CD8-positive, alpha-beta memory T cell (primary cell): ENCODE results near the gene VAV3. TPM values are rescaled to one million over a fixed set of nuclear protein-coding genes. Genes with fewer than 3 reads are reported as not detected.
A peak's percentile ranks its signal among the peaks of the same experiment; 100 is the strongest.

Experiments
- CTCF ChIA-PET: fragments of 350-600 bp; sonication (Branson Sonifier 250); formaldehyde crosslinking; loops from one replicate; lab custom pipeline; 2021; ENCODE audit warnings: antibody characterized with exemption; lab: Charles Lee
- POLR2A ChIA-PET: fragments of 350-600 bp; sonication (Branson Sonifier 250); formaldehyde crosslinking; loops from one replicate; lab custom pipeline; 2021; ENCODE audit warnings: antibody characterized with exemption; lab: Charles Lee
- DNase-seq, 5 donors: peaks; one replicate each; pipeline versions ENCODE4 v3.0.0 to v3.0.0-alpha.2; 2020 to 2022; ENCODE audit warnings: mixed read lengths in 1 of 5
- H3K27ac ChIP-seq: one replicate; pipeline ENCODE4 v1.7.0; 2013; ENCODE audit warnings: low read depth, mild to moderate bottlenecking, low read length, moderate library complexity
- H3K27me3 ChIP-seq: 2 replicates; pipeline ENCODE4 v1.7.0; 2013; ENCODE audit warnings: low read length, mild to moderate bottlenecking; ENCODE audit not compliant: insufficient read depth, poor library complexity, severe bottlenecking
- H3K36me3 ChIP-seq: 2 replicates; pipeline ENCODE4 v1.7.0; 2013; ENCODE audit warnings: mild to moderate bottlenecking, low read length, moderate library complexity; ENCODE audit not compliant: insufficient read depth
- H3K4me1 ChIP-seq: 2 replicates; pipeline ENCODE4 v1.7.0; 2013; ENCODE audit warnings: mild to moderate bottlenecking, low read length, moderate library complexity; ENCODE audit not compliant: insufficient read depth
- H3K4me3 ChIP-seq: 2 replicates; pipeline ENCODE4 v1.7.0; 2013; ENCODE audit warnings: mild to moderate bottlenecking, low read length
- H3K9me3 ChIP-seq: 2 replicates; pipeline ENCODE4 v1.7.0; 2013; ENCODE audit warnings: mild to moderate bottlenecking, low read length
- H3K27ac Mint-ChIP-seq, 8 donors: one replicate each; pipeline ENCODE4 v1.8.0; 2020 to 2021; ENCODE audit warnings: mixed read lengths in 8 of 8, mild to moderate bottlenecking in 6 of 8, inconsistent platforms in 3 of 8, moderate library complexity in 3 of 8
- H3K27me3 Mint-ChIP-seq, 2 donors: one replicate each; pipeline ENCODE4 v1.8.0; 2020 to 2021; ENCODE audit warnings: mixed read lengths in 2 of 2, mild to moderate bottlenecking in 1 of 2, moderate library complexity in 1 of 2
- H3K36me3 Mint-ChIP-seq, 3 donors: one replicate each; pipeline ENCODE4 v1.8.0; 2020 to 2021; ENCODE audit warnings: mixed read lengths in 3 of 3, inconsistent platforms in 1 of 3, mild to moderate bottlenecking in 1 of 3
- H3K4me1 Mint-ChIP-seq, 3 donors: one replicate each; pipeline ENCODE4 v1.8.0; 2020 to 2021; ENCODE audit warnings: mixed read lengths in 3 of 3, inconsistent platforms in 1 of 3, mild to moderate bottlenecking in 1 of 3
- H3K4me3 Mint-ChIP-seq, 7 donors: one replicate each; pipeline ENCODE4 v1.8.0; 2020 to 2021; ENCODE audit warnings: mixed read lengths in 7 of 7, mild to moderate bottlenecking in 6 of 7, moderate library complexity in 4 of 7, inconsistent platforms in 2 of 7
- H3K9me3 Mint-ChIP-seq, 5 donors: one replicate each; pipeline ENCODE4 v1.8.0; 2020 to 2022; ENCODE audit warnings: mixed read lengths in 5 of 5, mild to moderate bottlenecking in 3 of 5, moderate library complexity in 2 of 5, inconsistent platforms in 1 of 5
- polyA plus RNA-seq: library from polyadenylated mRNA; unstranded; fragments of 300-500 nt; fragmentation: Illumina TruSeq; gene quantifications from one replicate; pipeline ENCODE4 v1.2.3, GENCODE V29; 2021
- total RNA-seq, 2 experiments: library from RNA; stranded (reverse); gene quantifications; one replicate each; pipeline ENCODE4 v1.2.3, GENCODE V29; 2021

The VAV3 gene
- total and polyA plus RNA-seq, 3 experiments from 2014 or later = 4.4 to 13.7 (median 4.7) TPM

- Mint-ChIP-seq H3K36me3 (no peaks in the 10 kb centered on the region), H3K4me1 (no peaks in the 10 kb centered on the region), H3K27ac (no peak overlapping the region), H3K4me3 (no peak overlapping the region), H3K27me3 (peaks cover 9 to 10% of the 10 kb centered on the region in 2 donors), H3K9me3 (peaks cover 0 to 2% (median 0%) of the 10 kb centered on the region in 5 donors)
- H3K27me3 ChIP-seq = no peaks in the 10 kb centered on the region
- no peaks in the 10 kb centered on the region for H3K4me1 ChIP-seq
- POLR2A ChIA-PET = no interaction called here
- no peaks in the 10 kb centered on the region for H3K9me3 ChIP-seq
- no peak overlapping the region for H3K27ac ChIP-seq
- H3K4me3 ChIP-seq = no peak overlapping the region
- DNase-seq = no peak
- CTCF ChIA-PET = no interaction called here
- no peaks in the 10 kb centered on the region for H3K36me3 ChIP-seq
These were observed 426.5 kb downstream of the VAV3 start for GRCh38 chr1:107538502-107538901.

DNA sequence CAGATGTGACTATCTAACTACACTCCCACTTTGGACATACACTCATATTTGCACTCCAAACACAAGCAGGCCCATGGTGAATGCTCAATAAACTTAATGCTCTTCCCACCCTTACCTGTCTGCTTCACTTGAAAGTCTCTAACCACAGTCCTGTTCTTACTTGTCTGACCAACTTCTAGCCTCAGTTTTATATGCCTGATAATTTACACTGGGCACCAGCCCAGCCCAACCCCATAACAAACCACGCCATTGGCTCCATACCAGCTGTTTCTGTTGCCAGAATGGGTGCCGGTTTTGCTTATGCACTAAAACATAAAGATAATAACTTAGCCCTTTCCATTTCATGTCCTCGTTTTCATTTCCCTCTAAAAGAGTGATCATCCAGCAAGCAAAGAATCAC lies 428.7 kb downstream of the VAV3 start:
- Histone ChIP-seq H3K4me3 (no peak overlapping the region), H3K4me1 (no peaks in the 10 kb centered on the region), H3K27me3 (no peaks in the 10 kb centered on the region), H3K9me3 (no peaks in the 10 kb centered on the region), H3K27ac (no peak overlapping the region), H3K36me3 (no peaks in the 10 kb centered on the region)
- ChIA-PET POLR2A (no interaction called here), CTCF (no interaction called here)
- Mint-ChIP-seq H3K9me3 (no peaks in the 10 kb centered on the region), H3K4me3 (no peak overlapping the region), H3K4me1 (no peaks in the 10 kb centered on the region), H3K36me3 (no peaks in the 10 kb centered on the region), H3K27me3 (peaks cover 7 to 10% of the 10 kb centered on the region in 2 donors), H3K27ac (peak overlapping the region in 1 of 8 donors; percentile 25)
- no peak for DNase-seq

DNA sequence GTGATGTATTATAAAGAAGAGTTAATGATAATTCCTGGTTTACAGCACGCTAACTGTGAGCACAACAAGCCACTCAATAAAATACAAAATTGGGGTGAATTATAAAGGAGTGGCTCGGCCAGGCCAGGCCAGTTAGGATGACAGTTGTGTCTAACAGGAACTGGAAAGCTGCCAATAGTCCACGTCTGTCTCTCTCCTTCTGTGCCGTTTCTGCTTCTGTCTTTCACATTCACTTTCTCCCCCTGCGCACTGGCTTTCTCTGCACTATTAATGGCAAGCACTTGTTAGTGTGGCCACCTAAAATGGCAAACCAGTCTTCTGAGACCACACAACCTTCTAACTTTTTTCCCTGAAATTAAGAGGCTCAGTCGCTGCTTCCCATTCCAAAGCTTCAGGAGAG lies 429.9 kb downstream of the VAV3 start:
- no peaks in the 10 kb centered on the region for H3K4me1 Mint-ChIP-seq
- H3K4me3 ChIP-seq = no peak overlapping the region
- H3K4me1 ChIP-seq = no peaks in the 10 kb centered on the region
- H3K9me3 ChIP-seq = no peaks in the 10 kb centered on the region
- CTCF ChIA-PET = no interaction called here
- no peaks in the 10 kb centered on the region for H3K36me3 Mint-ChIP-seq
- H3K4me3 Mint-ChIP-seq = no peak overlapping the region
- no peaks in the 10 kb centered on the region for H3K36me3 ChIP-seq
- H3K27ac Mint-ChIP-seq = no peak overlapping the region
- H3K27ac ChIP-seq = no peak overlapping the region
- POLR2A ChIA-PET = interaction anchor here (0.6 kb wide), 1 partner anchor 139 kb away, joined by 3 read pairs; no protein-coding TSS in a partner anchor
- H3K27me3 Mint-ChIP-seq = peaks cover 1 to 8% of the 10 kb centered on the region in 2 donors
- DNase-seq = no peak
- no peaks in the 10 kb centered on the region for H3K27me3 ChIP-seq
- H3K9me3 Mint-ChIP-seq = no peaks in the 10 kb centered on the region

DNA sequence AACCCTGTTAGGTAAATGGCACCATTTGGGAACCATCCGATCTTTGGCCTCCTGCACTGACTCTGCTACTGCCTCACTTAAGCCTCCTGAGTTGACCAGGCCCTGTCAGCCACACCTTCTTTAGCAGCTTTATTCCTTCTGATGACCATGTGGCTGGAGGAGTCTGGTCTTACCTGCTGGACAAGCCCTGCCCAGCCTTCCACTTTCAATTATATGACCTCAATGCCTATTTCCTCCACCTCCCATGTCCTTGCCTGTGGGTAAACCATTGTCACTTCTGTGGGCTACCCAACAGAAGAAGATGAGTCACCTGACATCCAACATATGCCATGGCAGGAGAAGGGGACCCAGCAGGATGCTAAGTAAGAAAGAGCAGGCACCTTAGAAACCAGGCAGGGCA lies 430.3 kb downstream of the VAV3 start:
- Mint-ChIP-seq H3K27me3 (peaks cover 4 to 10% of the 10 kb centered on the region in 2 donors), H3K9me3 (no peaks in the 10 kb centered on the region), H3K27ac (no peak overlapping the region), H3K4me3 (no peak overlapping the region), H3K4me1 (no peaks in the 10 kb centered on the region), H3K36me3 (no peaks in the 10 kb centered on the region)
- peaks cover 3% of the 10 kb centered on the region for H3K27me3 ChIP-seq
- no peaks in the 10 kb centered on the region for H3K9me3 ChIP-seq
- no peak overlapping the region for H3K4me3 ChIP-seq
- H3K36me3 ChIP-seq = no peaks in the 10 kb centered on the region
- no peak overlapping the region for H3K27ac ChIP-seq
- CTCF ChIA-PET = no interaction called here
- DNase-seq = no peak
- POLR2A ChIA-PET = interaction anchor here (0.6 kb wide), 1 partner anchor 138 kb away, joined by 3 read pairs; no protein-coding TSS in a partner anchor
- no peaks in the 10 kb centered on the region for H3K4me1 ChIP-seq

- no peak overlapping the region for H3K4me3 Mint-ChIP-seq
- POLR2A ChIA-PET = no interaction called here
These were observed 431.5 kb downstream of the VAV3 start for GRCh38 chr1:107533436-107533835.

DNA sequence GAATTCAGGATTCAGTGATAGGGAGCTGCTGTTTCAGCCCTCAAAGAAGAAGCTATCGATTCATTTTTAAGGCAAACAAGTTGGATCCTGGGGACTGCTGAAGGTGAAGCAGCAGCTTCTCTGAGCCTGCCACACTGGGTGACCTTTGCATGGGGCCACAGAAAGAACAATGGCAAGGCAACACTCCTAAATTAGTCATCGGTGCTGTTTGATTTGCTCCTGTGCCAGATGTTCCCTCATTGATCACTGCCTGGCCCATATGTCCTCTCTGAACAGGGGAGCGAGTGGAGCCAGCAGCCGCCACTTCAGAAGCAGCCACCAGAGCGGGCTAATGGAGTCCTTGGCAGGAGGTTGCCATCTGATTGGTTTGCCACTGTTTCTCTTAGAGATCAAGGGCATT lies 432.7 kb downstream of the VAV3 start:
- H3K4me1 Mint-ChIP-seq = no peaks in the 10 kb centered on the region
- Histone ChIP-seq H3K27ac (no peak overlapping the region), H3K9me3 (no peaks in the 10 kb centered on the region), H3K4me3 (no peak overlapping the region), H3K27me3 (peaks cover 3% of the 10 kb centered on the region), H3K4me1 (no peaks in the 10 kb centered on the region), H3K36me3 (no peaks in the 10 kb centered on the region)
- no peaks in the 10 kb centered on the region for H3K36me3 Mint-ChIP-seq
- ChIA-PET POLR2A (no interaction called here), CTCF (no interaction called here)
- no peak overlapping the region for H3K4me3 Mint-ChIP-seq
- DNase-seq = no peak
- no peaks in the 10 kb centered on the region for H3K9me3 Mint-ChIP-seq
- H3K27ac Mint-ChIP-seq = no peak overlapping the region
- H3K27me3 Mint-ChIP-seq = peaks cover 6 to 19% of the 10 kb centered on the region in 2 donors

More at GRCh38 chr1:107533436-107533835, 431.5 kb downstream of the VAV3 start:
- Mint-ChIP-seq H3K4me1 (no peaks in the 10 kb centered on the region), H3K9me3 (no peaks in the 10 kb centered on the region), H3K27ac (no peak overlapping the region), H3K36me3 (no peaks in the 10 kb centered on the region), H3K27me3 (peaks cover 4 to 13% of the 10 kb centered on the region in 2 donors)
- no peak for DNase-seq
- Histone ChIP-seq H3K4me1 (no peaks in the 10 kb centered on the region), H3K27ac (no peak overlapping the region), H3K27me3 (peaks cover 3% of the 10 kb centered on the region), H3K9me3 (no peaks in the 10 kb centered on the region), H3K36me3 (no peaks in the 10 kb centered on the region), H3K4me3 (no peak overlapping the region)
- CTCF ChIA-PET = no interaction called here

- no peaks in the 10 kb centered on the region for H3K9me3 ChIP-seq
These were observed 433.7 kb downstream of the VAV3 start for GRCh38 chr1:107531065-107531908.

DNA sequence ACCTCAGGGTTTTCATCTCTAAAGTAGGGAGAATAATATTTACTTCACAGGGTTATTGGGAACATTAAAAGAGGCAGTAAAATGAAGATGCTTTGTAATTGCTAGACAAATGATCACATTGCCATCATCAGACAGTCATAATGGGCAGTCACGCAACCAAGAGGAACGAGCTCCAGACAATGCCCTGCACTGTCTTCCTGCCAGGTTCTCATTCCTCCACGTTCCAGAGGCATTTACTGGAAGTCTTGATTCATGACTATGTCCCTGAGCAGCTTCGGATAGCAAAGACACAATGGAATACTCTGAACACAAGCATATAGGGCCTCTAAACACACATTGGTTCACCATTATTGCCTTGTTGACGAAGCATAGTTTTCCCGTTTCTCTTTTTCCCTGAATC lies 434.4 kb downstream of the VAV3 start:
- H3K36me3 Mint-ChIP-seq = no peaks in the 10 kb centered on the region
- no peaks in the 10 kb centered on the region for H3K4me1 Mint-ChIP-seq
- peaks cover 3% of the 10 kb centered on the region for H3K27me3 ChIP-seq
- DNase-seq = no peak
- ChIA-PET CTCF (no interaction called here), POLR2A (no interaction called here)
- H3K27ac ChIP-seq = no peak overlapping the region
- H3K4me3 ChIP-seq = no peak overlapping the region
- H3K4me1 ChIP-seq = no peaks in the 10 kb centered on the region
- no peak overlapping the region for H3K4me3 Mint-ChIP-seq
- H3K9me3 Mint-ChIP-seq = no peaks in the 10 kb centered on the region
- peaks cover 6 to 19% of the 10 kb centered on the region in 2 donors for H3K27me3 Mint-ChIP-seq
- H3K36me3 ChIP-seq = no peaks in the 10 kb centered on the region
- H3K9me3 ChIP-seq = no peaks in the 10 kb centered on the region
- no peak overlapping the region for H3K27ac Mint-ChIP-seq

More at GRCh38 chr1:107531065-107531908, 433.7 kb downstream of the VAV3 start:
- Mint-ChIP-seq H3K27me3 (peaks cover 6 to 19% of the 10 kb centered on the region in 2 donors), H3K9me3 (no peaks in the 10 kb centered on the region), H3K4me3 (no peak overlapping the region), H3K4me1 (no peaks in the 10 kb centered on the region), H3K36me3 (no peaks in the 10 kb centered on the region), H3K27ac (no peak overlapping the region)
- no peaks in the 10 kb centered on the region for H3K4me1 ChIP-seq
- no peaks in the 10 kb centered on the region for H3K36me3 ChIP-seq
- no peak overlapping the region for H3K4me3 ChIP-seq
- no peak for DNase-seq
- CTCF ChIA-PET = no interaction called here
- peaks cover 3% of the 10 kb centered on the region for H3K27me3 ChIP-seq
- H3K27ac ChIP-seq = no peak overlapping the region
- POLR2A ChIA-PET = no interaction called here
